GM19395 (cell line): ENCODE measurements around the gene HDHD3.
"Not testable (repeated sequence)": the region's sequence is repeated elsewhere in the genome, so short reads cannot be mapped to it uniquely, and the experiment has no call there.

Experiments
- ATAC-seq: cut with Tn5 transposase; IDR thresholded peaks from one replicate; pipeline ENCODE4 v1.9.1; 2021; ENCODE audit warnings: mild to moderate bottlenecking, moderate library complexity; ENCODE audit not compliant: unreplicated experiment

The HDHD3 gene

DNA sequence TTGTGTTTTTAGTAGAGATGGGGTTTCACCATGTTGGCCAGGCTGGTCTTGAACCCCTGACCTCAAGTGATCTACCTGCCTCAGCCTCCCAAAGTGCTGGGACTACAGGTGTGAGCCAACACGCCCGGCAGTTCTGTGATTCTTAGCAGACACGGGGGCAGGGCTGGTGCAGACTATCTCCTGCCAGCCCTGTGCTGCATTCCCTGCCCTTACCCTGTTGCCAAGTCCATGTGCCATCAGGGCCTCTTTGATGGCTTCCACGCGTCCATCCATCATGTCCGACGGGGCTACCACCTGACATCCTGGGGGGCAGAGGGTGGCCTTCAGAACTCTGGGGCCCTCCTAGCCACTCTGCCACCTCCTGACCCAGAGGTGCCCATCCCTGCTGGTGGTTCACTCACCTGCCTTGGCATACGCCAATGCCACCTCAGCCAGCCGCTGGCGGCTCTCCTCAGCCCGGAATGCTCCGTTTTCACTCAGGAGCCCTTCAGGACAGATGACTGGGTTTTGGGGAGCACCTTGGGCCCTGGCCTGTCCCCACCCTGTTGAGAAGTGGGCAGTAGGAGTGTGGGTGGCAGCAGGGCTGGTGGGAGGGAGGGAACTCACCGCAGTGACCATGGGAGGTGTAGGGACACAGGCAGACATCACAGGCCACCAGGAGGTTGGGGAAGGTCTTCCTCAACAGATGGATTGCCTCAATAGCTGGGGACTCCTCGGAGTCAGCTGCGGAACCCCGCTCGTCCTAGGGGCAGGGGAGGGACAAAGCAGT, 13.6 kb upstream of the HDHD3 start:
- ATAC-seq: no peak

GRCh38 chr9:113389451-113389850, 12.7 kb upstream of the HDHD3 start:
- ATAC-seq: no peak

- no peak for ATAC-seq
Observed at GRCh38 chr9:113388833-113389232, 12.0 kb upstream of the HDHD3 start.

DNA sequence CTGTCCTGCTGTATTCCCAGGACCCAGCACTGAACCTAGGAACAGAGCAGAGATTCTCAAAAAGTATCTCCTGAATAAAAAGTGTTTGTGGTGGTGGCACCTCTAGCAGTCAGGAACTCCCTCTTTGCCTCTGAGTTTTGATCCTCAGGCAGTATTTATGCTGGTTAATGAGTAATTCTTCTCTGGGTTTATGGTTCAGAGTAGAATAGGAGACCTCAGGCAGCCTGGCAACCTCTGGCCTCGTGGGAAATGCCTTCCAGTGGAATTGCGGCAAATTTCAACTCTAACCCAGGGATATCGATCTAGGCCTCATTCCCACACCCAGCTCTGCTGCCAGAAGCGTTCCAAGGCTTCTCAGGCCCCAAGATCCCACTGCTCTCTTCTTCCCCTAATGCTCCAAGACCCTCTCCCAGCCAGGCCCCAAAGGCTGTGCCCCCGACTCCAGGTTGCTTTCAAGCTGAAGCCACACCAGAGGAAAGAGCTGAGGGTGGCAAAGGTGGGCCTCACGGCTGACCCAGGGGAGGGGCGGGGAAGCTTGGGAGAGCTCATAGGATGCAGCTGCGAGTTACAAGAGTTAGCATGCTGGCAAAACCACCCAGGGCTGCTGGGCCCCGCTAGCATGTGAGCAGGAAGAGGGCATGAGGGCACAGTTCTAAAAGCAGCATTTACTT, 10.9 kb upstream of the HDHD3 start:
- no peak for ATAC-seq

DNA sequence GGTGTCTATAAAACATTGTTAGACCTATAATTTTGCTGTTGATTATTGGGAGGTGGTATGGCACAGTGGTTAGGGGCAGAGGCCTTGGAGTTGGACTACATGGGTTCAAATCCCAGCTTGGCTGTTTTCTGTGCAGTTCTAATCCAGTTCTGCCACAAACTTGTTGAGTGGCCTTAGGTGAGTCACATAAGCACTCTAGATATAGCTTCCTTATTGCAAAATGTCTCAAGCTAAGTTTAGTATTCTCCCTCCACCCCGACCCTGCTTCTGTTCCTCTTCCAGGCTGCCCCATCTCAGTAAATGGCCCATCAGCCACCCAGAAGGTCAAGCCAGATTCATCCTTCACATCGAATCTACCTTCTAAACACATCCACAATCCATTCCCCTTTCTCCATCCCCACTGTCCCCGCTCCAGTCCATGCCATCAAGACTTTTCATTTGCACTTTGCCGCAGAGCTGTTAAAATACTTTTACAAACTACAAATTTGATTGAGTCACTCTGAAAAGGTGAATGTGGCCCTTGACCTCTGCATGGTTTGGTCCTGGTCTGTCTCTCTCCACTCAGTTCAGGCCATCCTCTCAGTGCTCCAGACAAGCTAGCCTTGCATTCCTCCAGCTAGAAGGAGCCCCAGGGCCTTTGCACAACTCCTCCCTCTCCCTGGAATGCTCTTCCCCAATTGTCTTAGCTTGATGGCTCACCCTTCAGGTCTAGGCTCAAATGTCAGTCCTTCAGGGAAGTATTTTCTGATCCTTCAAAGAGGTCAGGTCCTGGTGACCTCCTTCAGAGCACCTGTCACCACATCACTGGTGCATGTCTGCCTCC, 10.0 kb upstream of the HDHD3 start:
- no peak for ATAC-seq

- ATAC-seq: no peak
Observed at GRCh38 chr9:113381909-113382411, 5.2 kb upstream of the HDHD3 start.

DNA sequence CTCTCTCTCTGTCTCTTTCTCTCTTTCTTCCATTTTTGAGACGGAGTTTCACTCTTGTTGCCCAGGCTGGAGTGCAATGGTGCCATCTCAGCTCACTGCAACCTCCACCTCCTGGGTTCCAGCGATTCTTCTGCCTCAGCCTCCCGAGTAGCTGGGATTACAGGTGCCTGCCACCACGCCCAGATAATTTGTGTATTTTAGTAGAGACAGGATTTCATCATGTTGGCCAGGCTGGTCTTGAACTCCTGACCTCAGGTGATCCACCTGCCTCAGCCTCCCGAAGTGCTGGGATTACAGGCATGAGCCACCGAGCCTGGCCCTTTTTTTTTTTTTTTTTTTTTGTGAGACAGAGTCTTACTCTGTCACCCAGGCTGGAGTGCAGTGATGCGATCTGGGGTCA, 4.7 kb upstream of the HDHD3 start:
- not testable (repeated sequence) for ATAC-seq

DNA sequence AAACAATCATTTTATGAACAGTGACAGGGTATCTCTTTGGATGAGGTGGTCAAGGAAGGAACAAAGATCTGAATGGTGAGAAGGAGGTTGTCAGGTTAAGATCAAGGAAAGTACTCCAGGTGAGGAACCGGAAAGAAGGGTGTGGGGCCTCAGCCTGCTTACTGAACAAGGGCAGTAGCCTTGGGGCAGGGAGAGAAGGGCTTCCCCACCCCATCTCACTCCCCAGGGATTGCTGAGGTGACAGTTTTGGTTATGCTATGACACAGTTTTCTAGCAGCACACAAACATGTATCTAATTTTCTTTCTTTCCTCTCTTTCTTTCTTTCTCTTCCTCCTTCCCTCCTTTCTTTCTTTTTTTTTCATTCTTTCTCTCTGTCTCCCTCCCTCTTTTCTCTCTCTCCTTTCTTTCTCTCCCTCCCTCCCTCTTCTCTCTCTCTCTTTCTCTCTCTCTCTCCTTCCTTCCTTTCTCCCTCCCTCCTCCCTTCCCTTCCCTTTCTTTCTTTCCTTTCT, 4.1 kb upstream of the HDHD3 start:
- peak; percentile 46 for ATAC-seq

- ATAC-seq: not testable (repeated sequence)
Observed at GRCh38 chr9:113379829-113380210, 3.0 kb upstream of the HDHD3 start.

GRCh38 chr9:113379094-113379828, 2.5 kb upstream of the HDHD3 start:
- not testable (repeated sequence) for ATAC-seq

GRCh38 chr9:113375057-113376023, 1.4 kb downstream of the HDHD3 start:
- ATAC-seq: no peak

GRCh38 chr9:113373676-113374392, 3.0 kb downstream of the HDHD3 start:
- ATAC-seq: no peak

DNA sequence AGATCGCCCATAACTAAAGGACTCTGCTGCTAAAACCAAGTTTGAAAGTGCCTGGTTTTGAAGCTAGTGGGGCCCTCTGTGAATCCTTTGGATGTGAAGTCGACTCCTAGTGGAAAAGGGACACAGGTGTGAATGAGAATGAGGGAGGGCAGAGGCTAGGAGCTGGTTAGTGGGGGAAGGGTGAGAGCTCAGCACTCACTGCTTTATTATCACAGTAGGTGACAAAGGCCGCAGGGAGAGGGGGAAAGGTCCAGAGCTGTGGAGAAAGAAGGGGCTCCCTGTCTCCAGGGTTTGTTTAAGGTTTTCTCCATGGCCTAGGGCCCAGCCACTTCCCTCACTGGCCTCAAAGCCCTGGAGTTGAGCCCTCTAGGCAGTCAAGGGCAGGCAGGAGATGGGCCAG, 3.5 kb downstream of the HDHD3 start:
- no peak for ATAC-seq

GRCh38 chr9:113372059-113372458, 4.7 kb downstream of the HDHD3 start:
- no peak for ATAC-seq

- no peak for ATAC-seq
Observed at GRCh38 chr9:113370806-113371325, 5.9 kb downstream of the HDHD3 start.

- no peak for ATAC-seq
Observed at GRCh38 chr9:113369855-113370140, 7.0 kb downstream of the HDHD3 start.

DNA sequence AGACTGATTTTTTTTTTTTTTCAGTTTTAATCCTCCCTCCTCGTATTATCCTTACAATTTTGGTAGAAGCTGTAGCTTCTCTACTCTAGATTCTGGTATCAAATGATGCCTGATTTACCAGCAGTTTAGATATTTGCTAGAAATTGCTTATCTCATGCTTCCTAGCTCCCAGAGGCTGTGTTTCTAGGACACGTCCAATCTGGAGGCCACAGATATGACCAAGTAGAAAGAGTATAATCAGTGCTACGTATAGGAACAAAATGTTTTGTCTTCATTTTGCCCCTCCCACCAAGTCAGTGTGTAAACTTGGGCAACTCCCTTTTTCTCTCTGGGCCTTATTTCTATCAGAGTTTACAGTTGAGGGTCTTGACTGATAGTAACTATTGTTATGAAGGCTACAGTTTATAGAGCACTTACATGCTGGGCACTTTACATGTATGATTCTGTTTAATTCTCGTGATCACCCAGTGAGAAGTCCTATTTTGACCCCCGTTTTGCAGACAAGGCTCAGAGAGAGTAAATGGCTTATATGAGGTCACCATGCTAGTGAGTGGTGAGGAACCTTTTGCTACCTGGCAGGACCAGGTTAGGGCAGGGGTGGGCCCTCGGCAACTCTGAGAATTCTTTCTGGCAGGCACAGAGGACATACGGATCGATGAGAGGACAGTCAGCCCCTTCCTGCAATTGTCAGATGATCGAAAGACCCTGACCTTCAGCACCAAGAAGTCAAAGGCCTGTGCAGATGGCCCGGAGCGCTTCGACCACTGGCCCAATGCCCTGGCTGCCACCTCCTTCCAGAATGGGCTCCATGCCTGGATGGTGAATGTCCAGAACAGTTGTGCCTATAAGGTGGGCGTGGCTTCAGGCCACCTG, 7.6 kb downstream of the HDHD3 start:
- no peak for ATAC-seq
